Activated T-cell treated with anti-CD3 and anti-CD28 coated beads for 1 hour (primary cell): ENCODE data around the gene FOXO6.

Experiments used
- DNase-seq: peaks from one replicate; pipeline ENCODE4 v3.0.0-alpha.2; 2020; ENCODE audit warnings: low read depth

FOXO6 gene

DNA sequence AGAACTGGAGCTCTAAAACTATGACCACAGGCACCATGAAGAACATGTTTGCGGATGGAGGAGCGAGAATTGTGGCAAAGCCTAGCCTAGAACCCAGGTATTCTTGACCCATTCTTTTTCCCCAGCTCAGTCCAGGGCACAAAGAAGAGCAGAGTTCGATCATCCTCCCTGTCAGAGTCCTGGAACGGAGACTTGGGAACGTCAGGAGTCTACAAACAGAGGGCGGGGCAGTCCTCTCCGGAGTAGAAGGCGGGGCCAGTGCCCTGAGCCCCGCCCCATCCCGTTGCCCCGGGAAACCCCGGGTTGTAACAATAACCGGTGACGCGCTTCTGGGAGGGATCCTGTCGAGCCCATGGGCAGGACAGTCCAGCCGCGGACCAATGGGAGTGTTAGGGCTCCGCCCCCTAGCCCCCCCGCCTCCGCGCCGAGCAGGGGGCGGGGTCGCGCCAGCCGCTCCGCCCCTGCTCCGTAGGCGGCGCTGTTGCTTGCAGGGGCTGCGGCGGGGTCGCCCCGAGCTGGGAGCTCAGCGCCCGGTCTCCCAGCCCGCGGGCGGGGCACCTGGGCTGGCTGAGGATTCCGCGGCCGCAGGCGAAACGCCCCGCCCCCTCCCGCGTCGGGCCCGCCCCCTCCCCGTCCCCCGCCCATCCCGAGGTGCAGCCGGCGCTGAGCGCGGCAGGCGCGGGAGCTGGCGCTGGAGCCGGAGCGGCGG is at the start of gene FOXO6:
TSS of gene FOXO6 (plus strand) at position 649 of the 709 bp plus-strand sequence.
- peak; percentile 93 for DNase-seq

DNA sequence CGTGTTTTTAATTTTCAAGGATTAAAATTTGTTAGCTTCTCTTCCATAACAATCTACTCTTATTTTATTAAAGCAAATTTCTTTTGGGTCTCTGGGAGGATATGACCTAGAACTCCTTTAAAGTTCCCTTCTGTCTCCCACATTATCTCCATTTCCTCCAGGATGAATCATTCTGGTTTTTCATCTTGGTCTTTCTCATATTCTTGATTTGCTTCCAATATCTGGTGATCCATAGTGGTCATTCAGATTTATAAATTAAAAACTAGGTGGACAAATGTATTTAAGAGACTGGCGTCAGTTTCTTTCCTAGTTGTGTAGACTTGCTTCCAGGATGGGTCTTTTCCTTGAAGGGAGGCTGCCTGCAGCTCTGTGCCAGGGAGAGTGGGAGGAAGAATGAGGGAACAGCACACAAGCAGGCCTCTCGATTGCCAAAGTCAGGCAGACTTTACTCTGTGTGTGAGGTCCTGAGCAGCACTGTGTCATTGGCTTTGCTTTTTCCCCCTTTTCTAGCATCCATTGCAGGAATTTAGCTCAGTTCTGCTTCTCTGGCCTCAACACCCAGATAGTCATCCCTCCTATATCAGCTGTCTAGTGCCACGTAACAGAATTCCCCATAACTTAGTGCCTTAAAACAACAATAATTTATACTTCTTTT is 48.1 kb upstream of the FOXO6 start:
- DNase-seq = no peak

DNA sequence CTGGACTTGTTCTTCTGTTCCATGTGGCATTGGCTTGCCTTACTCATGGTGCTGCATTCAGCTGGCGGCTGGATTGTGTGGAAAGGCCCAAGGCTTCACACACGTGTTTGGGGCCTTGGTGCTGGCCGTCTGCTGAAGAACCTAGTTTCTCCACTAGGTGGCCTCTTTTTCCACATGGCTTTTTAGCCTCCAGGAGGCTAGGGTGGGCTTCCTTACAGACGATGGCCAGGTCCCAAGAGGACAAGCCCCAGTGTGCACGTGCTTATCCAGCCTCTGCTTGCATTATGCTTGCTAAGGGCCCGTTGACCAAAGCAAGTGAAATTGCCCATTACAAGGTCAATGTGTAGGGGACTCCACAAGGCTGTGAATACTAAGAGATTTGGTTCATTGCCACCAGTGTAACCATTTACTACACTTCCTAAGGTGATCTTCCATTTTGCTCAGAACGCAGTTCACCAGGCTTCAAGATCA is 47.5 kb upstream of the FOXO6 start:
- DNase-seq = no peak

DNA sequence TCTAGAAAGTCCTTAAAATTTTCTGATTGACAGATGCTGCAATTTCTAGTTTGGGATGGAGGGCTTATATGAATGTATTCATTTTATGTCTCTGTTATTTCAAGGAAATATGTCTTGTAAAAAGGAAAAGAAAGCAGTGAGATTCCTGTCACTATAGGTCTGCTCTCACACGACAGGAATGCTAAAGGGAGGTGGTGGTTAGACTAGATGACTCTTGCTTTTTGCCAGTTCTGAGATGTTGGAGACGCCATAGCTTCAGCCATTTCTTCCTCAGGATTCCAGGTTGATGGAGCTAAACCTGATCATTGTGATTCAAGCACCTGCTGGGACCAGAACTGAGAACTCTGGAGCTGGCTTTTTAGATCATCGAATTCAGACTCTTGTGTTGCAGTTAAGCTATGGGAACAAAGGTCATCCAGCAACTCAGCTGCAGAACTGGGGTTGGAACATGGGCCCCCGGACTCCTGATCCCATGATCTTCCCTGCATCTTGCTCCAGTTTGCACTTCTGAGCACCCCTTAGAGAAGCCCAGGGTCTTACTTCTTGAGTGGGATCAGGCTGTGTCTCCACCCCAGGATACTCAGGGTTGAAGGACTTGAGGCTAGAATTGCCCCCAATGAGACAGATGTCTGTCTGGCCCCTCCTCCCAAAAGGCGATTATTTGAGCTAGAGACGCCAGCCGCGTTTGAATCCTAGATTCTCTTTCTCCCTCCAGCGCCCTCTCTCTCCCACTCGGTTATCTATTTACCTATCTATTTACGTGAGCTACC is 46.7 kb upstream of the FOXO6 start:
- DNase-seq = no peak

DNA sequence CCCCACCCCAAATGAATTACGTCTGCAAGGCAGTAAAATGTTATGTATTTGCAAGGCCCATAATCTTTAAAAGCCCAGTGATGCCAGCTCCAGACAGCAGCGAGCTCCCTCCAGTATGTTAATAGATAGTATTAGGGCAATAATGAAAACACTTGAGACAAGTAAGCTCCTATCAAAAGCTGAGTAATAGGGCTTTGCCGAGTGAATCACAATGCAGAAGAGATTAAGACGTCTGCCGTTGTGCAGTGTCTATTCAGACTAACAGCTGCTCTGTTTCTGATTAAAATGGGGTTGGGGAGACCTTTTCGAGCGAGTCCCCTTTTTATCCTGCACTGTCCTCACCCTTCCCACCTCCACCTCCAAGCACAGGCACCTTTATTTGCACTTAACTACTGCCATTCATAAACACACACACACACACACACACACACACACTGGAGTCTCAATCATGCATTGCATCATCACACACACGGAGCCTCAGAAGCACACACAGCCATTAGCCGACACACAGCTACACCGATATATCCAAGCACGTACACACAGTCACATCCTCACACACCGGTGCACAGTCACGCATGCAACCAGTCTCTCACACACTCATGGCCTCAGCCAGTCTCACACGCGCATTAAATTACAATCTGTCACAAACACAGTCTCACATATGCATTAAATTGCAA is 46.0 kb upstream of the FOXO6 start:
- DNase-seq = no peak

GRCh38 chr1:41315871-41316270 is 45.4 kb upstream of the FOXO6 start:
- DNase-seq = no peak

- no peak for DNase-seq
These were observed 43.9 kb upstream of the FOXO6 start for GRCh38 chr1:41317361-41317760.

DNA sequence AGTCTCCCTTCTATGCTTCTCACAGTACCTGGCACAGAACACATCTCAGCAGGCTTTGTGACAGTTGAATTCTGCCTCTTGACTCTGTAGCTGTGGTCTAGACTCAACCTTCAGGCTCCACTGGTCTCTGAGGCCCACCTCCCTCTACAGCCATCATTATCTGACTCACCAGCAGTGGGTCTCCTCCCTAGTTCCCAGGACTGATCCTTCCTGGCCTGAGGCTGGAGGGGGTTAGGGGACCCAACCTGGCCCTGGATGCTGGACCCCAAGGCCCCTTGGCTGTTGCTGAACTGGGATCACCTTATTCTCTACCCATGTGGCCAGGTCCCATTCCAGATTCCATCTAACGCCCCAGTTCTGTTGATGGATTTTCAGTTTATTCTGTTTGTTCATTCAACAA is 43.1 kb upstream of the FOXO6 start:
- no peak for DNase-seq

GRCh38 chr1:41319106-41319755 is 42.0 kb upstream of the FOXO6 start:
- DNase-seq = no peak

DNA sequence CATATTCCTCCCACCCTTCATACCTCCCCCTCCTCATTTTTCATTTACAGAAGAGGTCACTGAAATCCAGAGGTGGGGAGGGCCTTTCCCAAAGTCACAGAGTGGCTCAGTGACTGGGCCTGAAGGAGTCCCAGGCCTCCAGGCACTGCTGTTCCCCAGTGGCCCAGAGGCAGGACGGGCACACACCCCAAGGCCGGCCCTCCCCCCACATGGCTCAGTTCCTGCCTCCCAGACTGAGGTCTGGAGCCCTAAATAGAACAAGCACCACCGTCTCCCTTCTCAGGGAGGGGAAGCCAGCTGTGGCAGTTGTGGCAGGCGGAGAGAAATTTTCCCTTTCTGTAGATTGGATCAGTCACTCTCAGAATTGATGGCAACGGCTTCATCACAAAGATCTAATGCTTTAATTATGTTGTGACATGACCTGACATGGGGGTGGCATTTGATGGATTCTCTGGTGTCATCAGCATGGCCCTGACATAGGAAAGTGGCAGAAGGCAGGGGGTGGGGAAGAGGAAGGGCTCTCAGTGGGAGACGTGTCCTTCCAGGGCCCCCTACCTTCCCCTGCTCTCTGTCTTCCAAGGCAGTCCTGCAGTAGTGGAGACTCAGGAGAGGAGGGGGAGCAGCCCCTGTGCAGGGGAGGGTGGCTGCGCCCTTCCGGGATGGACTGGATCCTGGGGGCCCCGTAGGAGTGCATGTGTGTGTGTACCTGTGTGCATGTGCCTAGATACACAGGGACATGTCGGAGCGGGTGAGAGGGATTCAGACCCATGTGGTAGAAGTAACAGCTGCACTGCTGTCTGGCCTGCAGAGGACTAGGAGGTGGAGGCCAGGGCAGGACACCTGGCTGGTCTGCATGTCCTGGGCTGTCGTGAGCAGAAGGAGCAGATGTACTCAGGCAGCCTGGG is 41.2 kb upstream of the FOXO6 start:
- no peak for DNase-seq

- no peak for DNase-seq
These were observed 40.1 kb upstream of the FOXO6 start for GRCh38 chr1:41320895-41321676.

GRCh38 chr1:41322101-41322661 is 39.1 kb upstream of the FOXO6 start:
- DNase-seq = no peak

- peak; percentile 14 for DNase-seq
These were observed 38.4 kb upstream of the FOXO6 start for GRCh38 chr1:41322835-41323234.

- DNase-seq = no peak
These were observed 38.0 kb upstream of the FOXO6 start for GRCh38 chr1:41323243-41323642.

DNA sequence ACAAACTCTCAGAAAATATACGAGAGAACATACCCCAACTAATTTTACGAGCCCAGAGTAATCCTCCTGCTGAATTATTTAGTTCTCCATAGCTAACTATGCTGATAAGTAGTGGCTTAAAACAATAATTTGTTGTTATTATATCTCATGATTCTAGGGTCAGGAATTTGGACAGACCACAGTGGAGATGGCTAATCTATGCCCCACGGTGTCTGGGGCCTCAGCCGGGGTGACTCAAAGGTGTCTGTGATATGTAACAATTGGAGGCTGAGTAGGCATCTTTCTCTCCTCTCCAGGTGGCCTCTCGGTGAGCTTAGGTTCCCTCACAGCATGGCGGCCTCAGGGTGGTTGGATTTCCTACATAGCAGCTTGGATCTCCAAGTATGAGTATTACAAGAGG is 35.4 kb upstream of the FOXO6 start:
- no peak for DNase-seq

- DNase-seq = no peak
These were observed 33.7 kb upstream of the FOXO6 start for GRCh38 chr1:41327383-41327999.

GRCh38 chr1:41328001-41328615 is 33.1 kb upstream of the FOXO6 start:
- DNase-seq = no peak

- no peak for DNase-seq
These were observed 32.2 kb upstream of the FOXO6 start for GRCh38 chr1:41328780-41329640.
